Measurements from ENCODE around the gene AKTIP. TPM values are rescaled to one million over a fixed set of nuclear protein-coding genes. Genes with fewer than 3 reads are reported as not detected.

The AKTIP gene
- total RNA-seq, 2 donors from 2014 or later, result 27.1 to 30.2 TPM

DNA sequence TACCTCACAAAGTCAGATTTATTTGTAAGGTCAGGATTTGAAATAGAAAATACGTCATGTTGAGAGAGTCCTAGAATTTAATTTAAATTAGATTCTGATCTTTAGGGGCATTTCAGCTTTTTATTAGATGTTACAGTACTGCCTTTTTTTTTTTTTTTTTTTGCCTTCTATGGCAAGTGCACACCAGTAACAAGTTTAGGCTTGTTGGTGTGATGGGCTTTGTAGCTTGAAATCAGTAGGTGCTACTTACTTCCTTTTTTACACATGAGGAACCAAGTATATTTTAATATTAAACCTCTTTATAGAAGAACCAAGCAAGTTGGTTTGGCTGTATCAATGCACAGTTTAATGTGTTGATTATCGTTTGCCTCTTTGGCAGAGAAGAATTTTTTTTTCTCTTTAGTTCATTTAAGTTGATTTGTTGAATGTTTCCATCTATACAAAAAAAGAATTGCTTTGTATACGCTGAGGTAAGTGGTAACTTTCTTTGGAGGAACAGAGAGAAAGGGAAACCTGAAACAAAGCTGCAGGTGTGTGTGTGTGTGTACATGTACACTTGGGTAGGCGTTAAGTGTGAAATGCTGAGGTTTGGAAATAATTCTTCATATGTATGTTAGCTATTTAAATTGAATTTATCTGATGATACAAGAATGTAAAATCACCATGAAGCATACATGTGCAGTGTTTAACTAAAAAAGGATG, 53.0 kb downstream of the AKTIP start:
- Histone ChIP-seq H3K27me3 (no peaks in the 10 kb centered on the region), H3K4me1 (no peaks in the 10 kb centered on the region), H3K9me3 (no peaks in the 10 kb centered on the region), H3K4me3 (no peak overlapping the region), H3K36me3 (no peaks in the 10 kb centered on the region), H3K27ac (no peak overlapping the region), H3K9ac (ENCODE audit: low read depth in 2 of 2, low read length in 2 of 2) (no peak overlapping the region)
- intact Hi-C loops (cut with DNase I), result loop anchor here (10.0 kb wide), 2 partner anchors 45 to 215 kb away; no protein-coding TSS in a partner anchor
- TF ChIP-seq, protein P1, sequence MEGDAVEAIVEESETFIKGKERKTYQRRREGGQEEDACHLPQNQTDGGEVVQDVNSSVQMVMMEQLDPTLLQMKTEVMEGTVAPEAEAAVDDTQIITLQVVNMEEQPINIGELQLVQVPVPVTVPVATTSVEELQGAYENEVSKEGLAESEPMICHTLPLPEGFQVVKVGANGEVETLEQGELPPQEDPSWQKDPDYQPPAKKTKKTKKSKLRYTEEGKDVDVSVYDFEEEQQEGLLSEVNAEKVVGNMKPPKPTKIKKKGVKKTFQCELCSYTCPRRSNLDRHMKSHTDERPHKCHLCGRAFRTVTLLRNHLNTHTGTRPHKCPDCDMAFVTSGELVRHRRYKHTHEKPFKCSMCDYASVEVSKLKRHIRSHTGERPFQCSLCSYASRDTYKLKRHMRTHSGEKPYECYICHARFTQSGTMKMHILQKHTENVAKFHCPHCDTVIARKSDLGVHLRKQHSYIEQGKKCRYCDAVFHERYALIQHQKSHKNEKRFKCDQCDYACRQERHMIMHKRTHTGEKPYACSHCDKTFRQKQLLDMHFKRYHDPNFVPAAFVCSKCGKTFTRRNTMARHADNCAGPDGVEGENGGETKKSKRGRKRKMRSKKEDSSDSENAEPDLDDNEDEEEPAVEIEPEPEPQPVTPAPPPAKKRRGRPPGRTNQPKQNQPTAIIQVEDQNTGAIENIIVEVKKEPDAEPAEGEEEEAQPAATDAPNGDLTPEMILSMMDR (IDR thresholded peaks at IDR 0.05), result no peak
- DNase-seq, result no peak

DNA sequence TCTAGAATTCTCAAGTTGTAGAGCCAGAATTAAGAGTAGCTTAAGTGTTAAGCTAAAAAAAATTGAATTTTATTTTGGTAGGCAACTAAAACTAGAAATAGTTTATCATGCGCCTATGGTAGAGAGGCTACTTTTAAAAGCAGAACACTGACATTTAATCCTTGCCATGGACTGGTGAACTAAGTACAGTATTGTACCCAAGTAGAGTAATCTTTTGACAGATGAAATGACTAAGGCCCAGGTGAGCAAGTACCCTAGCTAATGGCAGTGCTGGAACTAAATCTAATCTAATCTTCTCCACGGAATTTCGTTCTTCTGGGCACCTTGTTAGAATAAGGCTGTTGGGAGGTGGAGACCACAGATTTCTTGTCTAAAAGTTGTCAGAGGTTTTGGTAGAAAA, 56.9 kb downstream of the AKTIP start:
- Histone ChIP-seq H3K36me3 (peaks cover 5% of the 10 kb centered on the region), H3K4me1 (no peaks in the 10 kb centered on the region), H3K27me3 (no peaks in the 10 kb centered on the region), H3K9me3 (no peaks in the 10 kb centered on the region), H3K9ac (ENCODE audit: low read depth in 2 of 2, low read length in 2 of 2) (no peak overlapping the region), H3K4me3 (no peak overlapping the region), H3K27ac (no peak overlapping the region)
- no peak for DNase-seq
- intact Hi-C loops (cut with DNase I), result loop anchor here (10.0 kb wide), 1 partner anchor 49 kb away; no protein-coding TSS in a partner anchor
- TF ChIP-seq, protein P1 (IDR thresholded peaks at IDR 0.05), result no peak

DNA sequence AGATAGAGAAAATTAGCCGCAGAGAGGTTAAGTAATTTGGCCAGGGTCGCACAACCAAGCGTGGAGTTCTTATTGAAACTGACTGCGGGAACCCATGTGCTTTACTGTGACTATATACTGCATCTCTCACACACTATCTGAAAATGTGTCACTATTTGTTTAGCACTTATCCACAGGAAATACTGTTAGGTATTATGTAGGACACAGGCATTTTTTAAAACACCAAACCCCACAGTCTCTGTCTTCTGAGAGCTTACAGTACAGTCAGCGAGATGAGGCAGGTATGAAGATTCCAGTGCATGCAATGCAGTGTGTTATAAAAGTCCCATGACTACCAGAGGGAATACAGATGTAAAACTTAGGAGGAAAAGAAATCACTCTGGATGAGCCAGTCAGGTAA, 57.5 kb downstream of the AKTIP start:
- no peak for DNase-seq
- TF ChIP-seq, protein P1 (IDR thresholded peaks at IDR 0.05), result no peak
- H3K36me3 ChIP-seq, result peaks cover 5% of the 10 kb centered on the region
- no peak overlapping the region for H3K4me3 ChIP-seq
- no peak overlapping the region for H3K27ac ChIP-seq
- H3K4me1 ChIP-seq, result no peaks in the 10 kb centered on the region
- H3K27me3 ChIP-seq, result no peaks in the 10 kb centered on the region
- no peaks in the 10 kb centered on the region for H3K9me3 ChIP-seq
- intact Hi-C loops (cut with DNase I), result loop anchor here (10.0 kb wide), 1 partner anchor 49 kb away; no protein-coding TSS in a partner anchor
- no peak overlapping the region for H3K9ac ChIP-seq (ENCODE audit: low read depth in 2 of 2, low read length in 2 of 2)

Other genes starting within 250 kb of the AKTIP start
- gene RBL2, start 68.7 kb downstream of the AKTIP start, total RNA-seq, result 10 to 100 TPM; 46.9 to 61.3 TPM
- 1 to 10 TPM; 1.6 to 5.5 TPM for gene RPGRIP1L, start 200.7 kb upstream of the AKTIP start, total RNA-seq
- gene FTO, start 200.9 kb upstream of the AKTIP start, total RNA-seq, result 10 to 100 TPM; 38.3 to 39.2 TPM

Data from colonic mucosa (tissue), 4 donors.